LNCAP (cell line): ENCODE data around the gene PPP1R11.

Experiments
- TF ChIP-seq, protein P1 (sequence below): fragments of 450-650 bp; IDR thresholded peaks from 2 replicates; pipeline ENCODE4 v1.5.1; 2017; ENCODE audit warnings: mild to moderate bottlenecking

The PPP1R11 gene

DNA sequence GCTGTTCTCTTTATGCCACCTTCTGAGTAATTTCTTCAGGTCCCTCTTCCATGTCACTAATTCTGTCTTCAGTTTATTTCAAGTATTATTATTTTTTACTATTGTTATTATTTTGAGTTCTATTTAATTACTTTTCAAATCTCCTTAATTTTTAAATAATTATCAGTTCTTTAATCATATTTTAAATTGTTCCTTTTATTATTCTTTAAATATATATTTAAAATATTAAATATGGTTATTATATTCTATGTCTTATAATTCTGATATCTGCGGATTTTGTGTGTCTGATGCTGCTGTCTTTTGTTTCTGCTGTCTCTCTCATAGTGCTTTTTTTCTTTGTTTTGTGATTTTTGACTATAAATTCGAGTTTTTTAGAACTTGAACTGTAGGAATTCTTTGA, 3.7 kb upstream of the PPP1R11 start:
- TF ChIP-seq, protein P1, sequence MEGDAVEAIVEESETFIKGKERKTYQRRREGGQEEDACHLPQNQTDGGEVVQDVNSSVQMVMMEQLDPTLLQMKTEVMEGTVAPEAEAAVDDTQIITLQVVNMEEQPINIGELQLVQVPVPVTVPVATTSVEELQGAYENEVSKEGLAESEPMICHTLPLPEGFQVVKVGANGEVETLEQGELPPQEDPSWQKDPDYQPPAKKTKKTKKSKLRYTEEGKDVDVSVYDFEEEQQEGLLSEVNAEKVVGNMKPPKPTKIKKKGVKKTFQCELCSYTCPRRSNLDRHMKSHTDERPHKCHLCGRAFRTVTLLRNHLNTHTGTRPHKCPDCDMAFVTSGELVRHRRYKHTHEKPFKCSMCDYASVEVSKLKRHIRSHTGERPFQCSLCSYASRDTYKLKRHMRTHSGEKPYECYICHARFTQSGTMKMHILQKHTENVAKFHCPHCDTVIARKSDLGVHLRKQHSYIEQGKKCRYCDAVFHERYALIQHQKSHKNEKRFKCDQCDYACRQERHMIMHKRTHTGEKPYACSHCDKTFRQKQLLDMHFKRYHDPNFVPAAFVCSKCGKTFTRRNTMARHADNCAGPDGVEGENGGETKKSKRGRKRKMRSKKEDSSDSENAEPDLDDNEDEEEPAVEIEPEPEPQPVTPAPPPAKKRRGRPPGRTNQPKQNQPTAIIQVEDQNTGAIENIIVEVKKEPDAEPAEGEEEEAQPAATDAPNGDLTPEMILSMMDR: no peak

DNA sequence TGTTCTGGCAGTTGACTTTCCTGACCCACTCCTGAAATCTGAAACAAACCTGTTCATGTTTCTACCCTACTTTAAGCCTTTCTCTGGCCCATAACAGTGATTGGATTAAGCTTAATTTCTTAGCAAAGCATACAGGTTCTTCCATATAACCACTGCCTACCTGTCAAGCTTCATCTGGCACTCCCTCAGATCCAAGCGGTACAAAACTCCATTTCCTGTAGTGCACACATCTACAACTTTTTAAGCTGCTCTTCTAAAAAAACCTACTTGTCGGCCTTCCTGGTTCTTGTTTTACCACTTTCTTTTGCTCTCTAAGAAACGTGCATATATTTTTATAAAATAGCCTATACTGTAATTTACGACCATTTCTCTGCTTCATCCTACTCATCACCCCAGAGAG, 916 bp upstream of the PPP1R11 start:
- TF ChIP-seq, protein P1: no peak

DNA sequence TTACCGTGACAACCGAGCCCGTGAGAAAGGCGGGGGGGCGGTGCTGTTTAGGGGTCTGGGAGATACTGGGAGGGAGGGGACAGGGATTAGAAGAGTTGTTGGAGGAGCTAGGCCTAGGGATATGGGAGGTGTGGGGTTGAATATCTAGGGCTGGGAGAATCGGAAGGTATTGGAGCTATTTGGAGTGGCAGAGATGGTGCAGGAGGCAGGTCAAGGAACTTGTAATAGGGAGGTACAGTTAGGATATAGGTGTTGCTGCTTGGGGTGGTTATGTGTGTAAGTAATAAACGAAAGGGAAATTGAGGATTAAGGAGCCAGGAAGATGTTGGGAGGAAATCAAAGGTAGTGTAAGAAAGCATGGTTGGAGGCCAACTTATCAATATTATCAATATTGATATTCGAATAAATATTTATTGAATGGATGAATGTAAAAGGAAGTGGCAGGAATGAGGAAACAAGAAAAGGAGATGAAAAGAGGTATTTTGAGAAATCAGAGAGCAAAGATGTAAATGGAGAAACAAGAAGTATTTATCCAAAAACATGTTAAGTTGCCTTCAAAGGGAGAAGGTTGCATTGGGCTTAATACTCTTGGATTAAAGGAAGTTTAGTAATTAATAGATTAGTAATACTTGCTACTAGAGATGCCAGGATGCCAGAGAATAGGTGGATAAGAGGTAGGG, 602 bp downstream of the PPP1R11 start:
- TF ChIP-seq, protein P1: no peak

DNA sequence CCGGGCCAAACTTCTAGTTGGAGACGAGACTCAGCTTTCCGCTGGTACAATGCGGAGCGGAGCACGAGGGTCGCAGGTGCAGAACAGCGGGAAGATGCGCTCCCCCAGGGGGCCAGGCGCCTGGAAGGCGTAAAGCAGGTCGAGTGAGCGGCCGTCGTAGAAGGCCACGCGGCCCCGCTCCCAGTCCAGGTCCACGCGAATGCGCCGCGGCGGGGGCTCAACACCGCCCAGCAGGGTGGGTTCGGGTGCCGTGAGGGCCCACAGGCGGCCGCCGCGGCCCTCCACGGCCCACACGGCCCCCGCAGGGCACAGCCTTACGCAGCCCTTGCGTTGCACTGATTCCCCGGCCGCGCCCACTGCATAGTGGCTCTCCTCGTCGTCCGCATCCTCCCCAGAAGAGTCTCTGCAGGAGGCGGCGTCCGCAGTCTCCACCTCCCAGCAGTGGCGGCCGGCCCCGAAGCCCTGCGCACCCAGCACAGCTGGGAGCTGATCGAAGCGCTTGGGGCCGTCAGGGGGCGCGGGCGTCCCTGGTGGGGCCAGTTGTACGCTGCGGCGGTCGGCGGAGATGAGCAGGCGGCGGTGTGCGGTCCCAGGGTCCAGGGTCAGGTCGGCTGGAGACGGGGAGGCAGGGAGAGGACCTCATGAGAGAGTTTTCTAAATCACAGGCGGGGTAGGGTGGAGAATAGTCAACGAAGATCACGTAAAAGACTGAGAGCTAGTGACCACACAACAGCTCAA, 4.3 kb downstream of the PPP1R11 start:
- TF ChIP-seq, protein P1: no peak

DNA sequence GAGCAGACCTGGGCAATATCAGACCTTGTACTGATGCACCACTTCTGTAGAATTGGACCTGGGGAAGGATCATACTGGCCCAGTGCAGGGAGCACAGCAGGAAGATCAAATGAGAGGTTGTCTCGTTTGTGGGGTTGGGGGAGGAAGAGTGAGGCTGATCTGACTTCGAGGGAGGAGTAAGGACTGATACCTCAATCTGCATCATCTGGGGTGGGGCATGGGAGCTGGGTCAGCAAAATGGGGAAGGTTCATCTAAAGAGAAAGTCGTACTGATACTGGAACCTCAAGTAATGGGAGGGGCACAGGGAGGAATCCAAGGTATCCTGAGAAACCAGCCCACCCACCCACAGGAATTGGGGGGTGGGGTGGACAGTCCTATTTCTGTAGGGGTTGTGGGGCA, 4.9 kb downstream of the PPP1R11 start:
- TF ChIP-seq, protein P1: no peak

DNA sequence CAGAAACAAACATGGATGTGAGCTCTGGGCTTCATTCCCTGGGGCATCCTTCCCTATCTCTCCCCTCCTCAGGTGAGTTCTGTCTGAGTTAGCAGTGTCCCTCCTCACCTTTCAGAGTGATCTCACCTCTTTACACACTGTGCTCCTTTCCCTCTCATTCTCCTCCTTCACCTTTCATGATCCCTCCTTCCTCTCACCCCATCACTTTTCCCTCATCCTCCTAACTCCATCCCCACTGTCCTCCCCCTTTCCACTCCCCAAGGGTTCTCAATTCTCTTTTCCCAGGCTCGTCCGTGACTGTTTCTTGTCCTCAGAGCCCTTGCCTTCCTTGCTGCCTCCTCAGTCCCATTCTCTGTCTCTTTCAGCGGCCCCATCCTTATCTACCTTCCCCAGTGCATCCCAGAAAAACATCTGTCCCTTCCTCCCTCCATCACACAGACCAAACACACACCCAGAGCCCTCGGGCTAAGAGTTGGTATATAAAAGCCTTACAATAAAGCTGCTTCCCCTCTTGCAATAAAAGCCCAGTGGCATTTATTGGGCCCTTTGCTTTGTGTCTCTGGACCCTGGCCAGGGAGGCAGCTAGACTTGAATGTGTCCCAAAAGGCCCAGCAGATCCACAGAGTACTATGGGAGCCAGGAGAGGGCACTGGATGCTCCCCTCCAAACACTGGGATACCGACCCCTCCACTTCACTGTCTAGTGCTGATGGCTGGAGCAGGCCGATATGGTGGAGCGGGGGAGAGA, 6.7 kb downstream of the PPP1R11 start:
- TF ChIP-seq, protein P1: no peak

DNA sequence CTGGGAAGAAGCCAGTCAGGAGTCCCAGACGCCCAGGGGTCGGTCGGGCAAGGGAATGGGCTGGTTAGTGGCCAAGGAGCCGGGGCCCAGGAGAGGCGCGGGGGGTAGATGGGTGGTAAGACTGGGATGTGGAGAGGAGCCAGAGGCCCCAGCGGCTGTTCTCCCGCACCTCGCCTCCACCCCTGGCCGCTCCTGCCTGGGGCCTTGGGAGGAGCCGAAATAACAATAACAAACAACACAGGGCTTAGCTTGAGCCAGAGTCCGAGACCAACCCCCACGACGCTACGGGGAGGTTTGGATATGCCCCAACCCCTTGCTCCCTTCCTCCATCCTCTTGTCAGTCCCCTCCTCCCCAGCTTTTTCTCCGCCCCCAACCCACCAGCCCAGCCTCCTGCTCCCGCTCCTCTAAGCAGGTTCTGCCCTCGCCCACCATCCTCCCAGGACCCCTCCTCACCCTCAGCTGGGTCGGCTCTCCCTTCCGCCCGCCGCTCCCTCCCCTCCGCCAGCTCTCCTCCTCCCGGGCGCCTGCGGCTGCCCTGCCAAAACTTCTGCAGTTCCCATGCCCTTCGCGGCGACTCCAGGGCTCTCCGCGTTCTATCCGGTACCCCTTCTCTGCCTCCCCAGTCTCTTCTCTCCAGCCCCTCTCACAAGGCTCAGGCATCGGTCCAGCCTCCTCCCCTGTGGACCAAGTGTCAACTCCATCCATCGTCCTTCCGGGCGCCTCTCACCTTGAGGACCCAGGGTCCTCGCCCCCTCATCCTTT, 7.5 kb downstream of the PPP1R11 start:
- TF ChIP-seq, protein P1: no peak
